CD4-positive, alpha-beta T cell treated with Interleukin-4 for 1 hour (primary cell): ENCODE data around the gene SRSF1.

ENCODE experiments used
- DNase-seq, 2 donors: peaks; one replicate each; pipeline ENCODE4 v3.0.0-alpha.2; 2020 to 2022

SRSF1 gene

DNA sequence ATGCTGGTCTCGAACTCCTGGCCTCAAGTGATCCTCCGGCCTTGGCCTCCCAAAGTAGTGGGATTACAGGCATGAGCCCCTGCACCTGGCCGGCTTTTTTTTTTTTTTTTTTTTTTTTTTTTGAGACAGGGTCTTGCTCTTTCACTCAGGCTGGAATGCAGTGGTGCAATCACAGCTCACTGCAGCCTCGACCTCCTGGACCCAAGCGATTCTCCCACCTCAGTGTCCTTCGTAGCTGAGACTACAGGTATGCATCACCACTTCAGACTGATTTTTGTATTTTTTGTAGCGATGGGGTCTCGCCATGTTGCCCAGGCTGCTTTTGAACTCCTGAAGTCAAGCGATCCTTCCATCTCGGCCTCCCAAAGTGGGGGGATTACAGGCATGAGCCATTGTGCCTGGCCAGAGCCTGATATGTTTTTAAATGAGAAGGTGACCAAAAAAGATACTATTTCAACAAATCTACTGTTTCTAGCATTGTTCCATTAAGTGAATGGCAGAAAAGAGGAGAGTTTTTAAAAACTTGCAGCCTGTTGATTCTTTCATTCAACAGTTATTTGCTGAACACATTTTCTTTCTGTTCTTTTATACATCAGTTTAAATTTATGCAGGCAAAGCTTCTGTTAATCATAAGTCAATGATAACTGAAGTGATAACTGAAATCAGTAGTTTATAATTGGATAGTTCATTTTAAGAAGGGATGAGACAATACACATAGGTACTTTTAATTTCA, 3.2 kb upstream of the SRSF1 start:
- no peak for DNase-seq

DNA sequence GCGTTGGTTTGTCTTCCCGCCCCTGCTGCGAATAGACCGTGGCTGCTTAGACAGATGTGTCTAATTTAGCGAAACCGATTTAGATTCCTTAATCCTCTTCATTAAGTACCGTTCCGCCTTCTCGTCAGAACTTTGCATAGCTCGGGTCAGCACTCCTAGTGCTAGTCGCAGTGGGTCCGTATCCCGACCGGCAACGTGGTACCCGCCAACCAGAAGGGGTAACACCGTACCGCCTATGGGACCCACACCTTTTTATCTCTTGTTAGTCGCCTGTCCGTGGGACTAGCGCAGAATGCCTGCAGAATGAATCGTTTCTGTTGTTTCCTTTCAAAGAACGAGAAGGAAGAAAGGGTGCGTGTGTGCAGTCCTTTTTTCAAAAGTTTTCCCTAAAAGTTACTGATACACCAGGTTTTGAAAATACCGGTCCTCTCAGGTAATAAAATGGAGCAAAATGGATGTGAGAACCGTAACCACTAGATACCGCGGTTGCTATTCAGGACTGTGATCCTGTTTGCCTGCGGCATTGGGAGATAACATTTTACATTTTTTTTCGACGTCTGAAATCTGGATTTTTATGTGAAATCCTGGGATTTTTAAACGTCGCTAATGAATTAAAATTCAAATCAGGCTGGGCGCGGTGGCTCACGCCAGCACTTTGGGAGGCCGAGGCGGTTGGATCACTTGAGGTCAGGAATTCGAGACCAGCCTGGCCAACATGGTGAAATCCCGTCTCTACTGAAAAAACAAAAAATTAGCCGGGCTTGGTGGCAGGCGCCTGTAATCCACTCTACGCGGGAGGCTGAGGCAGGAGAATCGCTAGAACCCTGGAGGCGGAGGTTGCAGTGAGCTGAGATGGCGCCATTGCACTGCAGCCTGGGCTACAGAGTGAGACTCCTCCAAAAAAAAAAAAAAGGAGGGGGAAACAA, 998 bp upstream of the SRSF1 start:
- DNase-seq, result no peak

DNA sequence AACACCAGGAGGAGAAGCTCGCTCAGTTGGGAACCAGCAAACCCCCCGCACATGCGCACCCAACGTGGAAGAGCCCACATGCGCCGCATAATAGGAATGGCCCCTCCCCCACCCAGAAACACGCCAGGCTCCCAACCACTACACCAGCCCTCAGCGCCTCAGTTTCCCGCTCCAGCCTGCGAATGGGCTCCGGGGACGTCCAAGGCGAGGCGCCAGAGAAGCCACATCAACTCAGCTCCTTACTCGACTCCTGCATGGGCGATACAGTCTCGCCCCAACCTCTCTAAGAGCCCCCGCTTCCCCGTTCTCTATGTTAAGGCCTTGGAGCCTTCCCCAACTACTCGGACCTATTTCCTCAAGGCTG, 504 bp downstream of the SRSF1 start:
- peak; percentile 59 to 62 for DNase-seq

DNA sequence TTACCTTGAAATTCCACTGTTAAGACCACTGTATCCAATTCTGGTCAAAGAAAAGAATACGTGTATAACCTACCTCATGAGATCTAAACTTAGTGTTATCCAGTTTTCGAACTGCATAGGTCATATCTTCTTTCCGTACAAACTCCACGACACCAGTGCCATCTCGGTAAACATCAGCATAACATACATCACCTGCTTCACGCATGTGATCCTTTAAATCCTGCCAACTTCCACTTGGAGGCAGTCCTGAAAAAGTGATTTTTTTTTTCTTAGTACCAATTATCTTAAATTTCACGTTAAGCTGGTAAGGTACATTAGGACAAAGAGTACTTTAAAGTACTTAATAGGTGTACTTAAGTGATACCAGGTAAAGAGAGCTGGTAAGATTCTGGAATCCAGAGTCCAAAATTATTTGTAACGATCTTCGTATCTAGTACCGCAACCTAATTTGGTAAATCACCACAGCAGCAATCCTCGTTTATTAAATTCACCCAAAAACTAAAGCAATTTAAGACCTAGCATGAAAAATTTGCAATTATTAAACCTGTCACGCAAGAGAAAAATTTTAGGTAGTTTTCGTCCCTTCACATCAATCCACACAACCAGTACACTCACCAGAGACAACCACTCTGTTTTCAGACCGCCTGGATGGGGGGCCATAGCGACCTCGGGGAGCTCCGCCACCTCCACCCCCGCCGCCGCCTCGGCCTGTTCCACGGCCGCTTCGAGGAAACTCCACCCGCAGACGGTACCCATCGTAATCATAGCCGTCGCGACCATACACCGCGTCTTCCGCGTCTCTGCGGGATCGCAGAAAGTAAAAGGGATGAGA, 1.1 kb downstream of the SRSF1 start:
- no peak for DNase-seq

DNA sequence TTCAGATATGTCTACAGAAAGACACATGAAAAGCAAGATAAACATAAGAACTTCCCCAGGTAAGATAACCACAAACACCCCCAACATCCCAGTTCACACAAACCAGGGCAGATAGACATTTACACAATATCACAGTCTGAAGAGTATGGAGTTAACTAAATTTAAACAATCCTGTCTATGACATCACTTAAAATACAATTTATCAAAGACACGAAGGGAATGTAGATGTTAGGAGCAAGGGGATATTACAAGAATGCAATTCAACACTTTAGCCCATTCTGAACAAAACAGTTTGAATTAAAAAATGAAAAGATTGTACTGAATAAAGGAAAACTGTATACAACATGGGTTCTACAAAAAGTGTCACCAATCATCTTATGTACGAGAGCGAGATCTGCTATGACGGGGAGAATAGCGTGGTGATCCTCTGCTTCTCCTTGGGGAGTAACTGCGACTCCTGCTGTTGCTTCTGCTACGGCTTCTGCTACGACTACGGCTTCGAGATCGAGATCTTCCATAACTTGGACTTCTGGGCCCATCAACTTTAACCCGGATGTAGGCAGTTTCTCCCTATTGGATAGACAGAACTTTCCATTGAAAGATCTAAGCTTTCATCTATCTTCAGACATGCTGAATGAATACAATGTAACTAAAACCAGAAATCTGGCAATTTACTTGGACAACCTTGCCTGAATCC, 1.9 kb downstream of the SRSF1 start:
- DNase-seq, result no peak

DNA sequence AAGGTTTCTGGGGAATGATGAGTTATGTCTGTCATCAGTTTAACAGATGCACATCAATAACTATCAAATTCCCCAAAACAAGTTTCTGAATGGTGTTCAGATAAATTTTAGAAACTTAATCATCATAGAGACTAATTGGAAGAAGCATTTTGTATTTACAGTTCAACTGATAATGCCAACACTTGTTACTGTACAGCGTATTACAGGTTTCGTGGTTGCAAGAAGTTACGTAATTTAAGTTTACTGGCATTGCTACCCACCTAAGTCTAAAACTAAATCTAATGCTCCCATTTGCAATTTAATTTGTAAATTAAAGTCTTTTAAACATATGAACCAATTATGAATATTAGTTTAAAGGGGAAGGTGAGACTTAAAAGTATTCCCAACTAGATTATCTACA, 3.0 kb downstream of the SRSF1 start:
- no peak for DNase-seq

DNA sequence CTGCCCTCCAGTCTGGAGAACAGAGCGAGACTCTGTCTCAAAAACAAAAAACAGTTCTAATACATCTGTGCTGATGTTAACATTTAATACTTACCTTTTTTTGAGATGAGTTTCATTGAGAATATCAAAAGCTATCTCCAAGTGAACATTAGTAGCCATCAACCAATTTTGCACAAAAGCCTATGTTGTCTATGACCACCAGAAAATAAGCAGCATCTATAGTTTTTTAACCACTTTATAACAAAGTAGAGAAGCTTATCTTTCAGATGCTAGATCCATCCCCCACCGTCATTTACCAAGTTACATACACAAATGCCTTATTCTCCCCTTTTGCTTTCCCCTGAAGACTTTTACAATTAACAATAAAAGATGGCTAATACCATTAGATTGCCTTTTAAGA, 4.1 kb downstream of the SRSF1 start:
- no peak for DNase-seq

DNA sequence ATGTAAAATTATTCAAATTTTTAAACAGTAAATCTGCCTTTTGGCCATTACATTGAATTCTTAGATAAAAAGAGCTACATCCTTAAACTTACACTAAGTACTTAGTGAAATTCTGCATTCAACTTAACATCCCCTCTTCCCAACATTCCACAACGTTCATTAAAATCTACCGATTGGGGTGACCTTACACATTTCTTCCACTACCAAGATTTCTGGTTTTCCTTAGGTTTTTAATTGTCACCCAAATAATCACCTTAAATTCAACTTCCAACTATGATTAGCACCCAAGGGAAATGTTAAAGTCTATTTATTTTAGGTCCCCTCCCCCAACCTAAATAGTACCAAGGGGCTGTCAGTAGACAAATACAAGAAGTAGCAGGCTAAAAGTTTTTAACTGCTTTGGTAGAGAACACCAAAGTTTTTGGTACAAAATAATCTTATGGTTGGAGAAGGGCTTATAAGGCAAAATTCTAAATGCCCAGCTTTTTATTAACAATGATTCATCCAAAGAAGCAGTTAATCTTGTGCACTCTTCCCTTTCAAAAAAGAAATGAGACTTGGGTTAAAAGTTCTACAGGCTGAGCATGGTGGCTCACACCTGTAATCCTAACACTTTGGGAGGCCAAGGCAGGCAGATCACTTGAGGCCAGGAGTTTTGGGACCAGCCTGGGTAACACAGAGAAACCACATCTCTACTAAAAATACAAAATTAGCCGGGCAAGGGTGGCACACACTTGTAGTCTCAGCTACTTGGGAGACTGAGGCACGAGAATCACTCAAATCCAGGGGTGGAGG, 4.7 kb downstream of the SRSF1 start:
- DNase-seq, result no peak

DNA sequence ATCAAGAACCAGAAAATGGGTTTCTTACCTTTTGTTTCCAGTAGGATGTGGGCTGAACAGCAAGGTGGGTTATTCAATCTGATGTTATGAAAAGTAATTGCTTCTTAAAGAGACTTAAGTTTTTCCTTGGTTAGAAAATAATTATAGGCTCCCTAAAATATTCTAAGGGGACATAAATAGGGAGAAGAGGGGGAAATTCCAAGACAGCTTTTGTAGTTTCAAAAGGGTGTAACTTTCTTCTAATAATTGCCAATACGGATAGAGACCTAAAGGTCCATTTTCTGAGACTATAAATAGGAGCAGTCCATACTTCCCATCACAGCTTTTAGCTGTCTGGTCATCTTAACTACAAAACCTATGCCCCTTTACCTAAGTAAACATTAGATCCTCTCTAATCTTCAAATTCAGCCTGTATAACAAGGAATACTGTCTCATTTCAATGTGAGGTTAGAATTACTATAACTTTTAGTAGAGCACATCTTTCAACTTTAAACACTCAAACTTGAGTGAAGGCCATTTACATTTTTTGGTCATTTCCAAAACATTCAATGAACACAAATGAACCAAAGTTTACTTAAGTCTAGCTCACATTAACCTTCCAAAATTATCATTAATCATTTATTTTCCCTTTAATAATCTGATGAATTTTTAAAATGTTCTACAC, 5.5 kb downstream of the SRSF1 start:
- DNase-seq, result no peak

DNA sequence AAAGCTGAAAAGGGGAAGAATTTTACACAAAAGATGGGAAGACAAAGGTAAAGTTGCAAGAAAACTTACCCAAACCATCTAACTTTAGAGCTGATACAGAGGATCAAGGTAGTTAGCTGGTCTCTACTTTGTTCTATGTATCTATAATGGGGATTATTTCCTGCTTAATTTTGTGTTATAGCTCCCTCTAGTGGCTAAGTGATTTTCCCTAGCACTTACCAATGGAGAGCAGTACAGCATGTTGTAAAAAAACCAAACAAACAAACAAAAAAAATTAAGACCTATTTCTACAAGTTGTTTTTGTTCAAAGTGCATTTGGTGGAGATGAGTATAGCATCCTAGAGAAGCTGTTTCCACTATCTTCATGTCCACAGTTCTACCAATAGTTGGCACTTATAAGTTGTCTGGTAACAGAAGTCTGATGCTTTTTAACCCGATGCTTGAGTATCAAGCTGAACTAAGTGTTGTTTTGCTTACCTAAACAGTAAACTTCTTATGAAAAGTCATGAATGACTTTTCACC, 7.5 kb downstream of the SRSF1 start:
- DNase-seq, result peak in 1 of 2 donors; percentile 86

DNA sequence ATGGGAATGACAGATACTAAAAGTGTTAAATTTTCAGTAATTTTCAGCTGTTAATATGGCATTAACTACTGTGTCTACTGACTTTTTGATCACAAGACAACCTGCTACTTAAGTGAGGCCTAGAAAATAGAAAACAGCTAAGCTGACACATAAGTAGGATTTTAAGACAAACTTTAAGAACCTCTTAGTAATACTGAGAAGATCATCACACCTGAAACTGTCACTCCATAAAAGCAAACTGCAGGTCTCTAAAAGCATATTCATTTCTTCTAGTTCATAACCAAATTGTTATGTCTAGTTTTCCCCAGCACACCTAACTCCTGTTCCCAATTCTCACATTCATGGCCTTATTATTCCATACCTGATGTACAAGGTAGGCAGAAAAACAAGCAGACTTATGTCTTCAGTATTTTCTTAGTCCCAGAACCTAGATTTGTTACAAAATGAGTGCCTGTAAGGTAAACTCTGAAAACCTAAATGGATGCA, 8.0 kb downstream of the SRSF1 start:
- DNase-seq, result no peak

DNA sequence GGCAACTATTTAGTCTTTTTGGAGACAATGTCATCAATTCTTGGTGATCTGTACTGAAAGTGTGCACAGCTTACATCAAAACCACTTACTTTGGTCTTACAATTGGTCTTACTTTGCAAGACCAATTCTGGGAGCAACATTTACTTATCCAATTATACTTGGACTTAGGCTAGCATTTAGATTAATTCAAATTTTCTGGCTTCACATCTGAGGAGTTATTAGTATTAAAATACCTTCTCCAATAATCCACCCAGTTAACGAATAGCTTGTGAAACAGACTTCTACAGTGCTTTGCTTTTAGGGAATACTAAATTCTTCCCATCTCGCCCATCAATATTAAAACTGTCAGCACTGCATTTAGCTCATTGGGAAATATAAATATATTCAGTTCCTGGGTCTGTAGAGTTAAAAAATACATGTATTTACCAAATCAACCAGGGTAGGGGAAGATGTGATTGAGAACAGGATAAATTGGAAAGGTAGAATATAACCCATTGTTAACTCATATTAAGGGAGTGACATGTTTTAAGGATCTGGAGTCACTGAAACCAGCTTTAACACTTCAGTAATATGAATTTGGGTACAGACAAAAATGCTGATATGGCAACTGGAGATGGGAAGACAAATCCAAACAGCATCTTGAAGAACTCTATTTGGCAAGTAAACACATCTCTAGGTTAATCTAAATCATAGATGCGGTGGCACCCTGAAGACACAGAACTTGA, 9.8 kb downstream of the SRSF1 start:
- DNase-seq, result no peak

DNA sequence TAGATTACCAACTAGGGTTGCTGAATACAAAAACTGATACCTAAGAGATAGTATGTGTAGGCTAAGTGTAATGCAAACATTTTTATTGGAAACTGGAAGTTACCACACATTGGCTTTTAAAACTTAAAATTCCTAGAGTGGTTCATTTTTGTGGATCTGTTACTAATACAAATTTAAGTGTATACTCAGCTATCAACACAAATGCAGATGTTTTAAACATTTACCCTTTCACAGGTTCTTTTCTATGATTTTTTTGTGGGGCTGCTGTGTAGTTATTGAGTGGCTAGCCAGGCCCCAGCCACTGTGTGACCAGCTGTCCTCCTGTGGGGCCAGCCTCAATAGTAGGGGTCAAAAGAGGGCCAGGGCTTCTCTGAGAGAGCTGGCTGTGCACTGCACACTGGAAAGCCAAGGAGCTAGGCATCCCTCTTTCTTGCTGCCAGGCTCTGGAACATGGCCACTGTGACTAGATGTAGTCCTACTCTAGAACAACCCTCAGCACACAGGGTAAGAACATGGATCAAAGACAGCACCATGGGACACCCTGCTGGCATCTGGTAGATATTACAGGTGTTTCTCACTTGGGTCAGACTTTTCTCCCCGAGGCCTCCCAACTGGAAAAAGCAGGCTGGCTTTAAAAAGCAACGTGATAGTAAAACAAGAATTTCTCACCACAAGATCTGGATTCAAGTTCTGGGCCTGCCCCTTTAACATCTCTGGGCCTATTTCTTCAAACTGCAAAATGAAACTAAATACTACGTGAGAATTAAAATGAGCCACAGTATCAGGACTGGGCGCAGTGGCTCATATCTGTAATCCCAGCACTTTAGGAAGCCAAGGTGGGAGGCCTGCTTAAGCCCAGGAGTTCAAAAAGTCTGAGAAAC, 11.7 kb downstream of the SRSF1 start:
- DNase-seq, result peak; percentile 69 to 76

DNA sequence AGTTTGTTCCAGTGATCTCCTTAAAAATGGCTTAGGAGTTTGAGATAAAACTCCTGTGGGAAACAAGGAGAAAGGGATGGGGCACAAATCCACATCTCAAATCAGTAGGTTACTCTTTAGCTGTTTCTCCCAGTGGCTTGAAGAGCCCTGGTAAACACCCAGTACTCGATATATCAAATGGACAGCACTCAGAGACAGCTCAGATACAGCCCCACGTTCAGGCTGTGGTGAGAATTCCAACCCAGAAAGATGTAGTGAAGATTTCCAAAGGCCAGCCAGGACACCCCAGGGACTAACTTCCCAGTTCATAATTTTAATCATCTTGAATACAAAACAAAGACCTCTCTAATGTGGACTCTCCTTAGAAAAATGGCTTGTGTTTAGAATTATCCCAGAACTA, 12.6 kb downstream of the SRSF1 start:
- no peak for DNase-seq

DNA sequence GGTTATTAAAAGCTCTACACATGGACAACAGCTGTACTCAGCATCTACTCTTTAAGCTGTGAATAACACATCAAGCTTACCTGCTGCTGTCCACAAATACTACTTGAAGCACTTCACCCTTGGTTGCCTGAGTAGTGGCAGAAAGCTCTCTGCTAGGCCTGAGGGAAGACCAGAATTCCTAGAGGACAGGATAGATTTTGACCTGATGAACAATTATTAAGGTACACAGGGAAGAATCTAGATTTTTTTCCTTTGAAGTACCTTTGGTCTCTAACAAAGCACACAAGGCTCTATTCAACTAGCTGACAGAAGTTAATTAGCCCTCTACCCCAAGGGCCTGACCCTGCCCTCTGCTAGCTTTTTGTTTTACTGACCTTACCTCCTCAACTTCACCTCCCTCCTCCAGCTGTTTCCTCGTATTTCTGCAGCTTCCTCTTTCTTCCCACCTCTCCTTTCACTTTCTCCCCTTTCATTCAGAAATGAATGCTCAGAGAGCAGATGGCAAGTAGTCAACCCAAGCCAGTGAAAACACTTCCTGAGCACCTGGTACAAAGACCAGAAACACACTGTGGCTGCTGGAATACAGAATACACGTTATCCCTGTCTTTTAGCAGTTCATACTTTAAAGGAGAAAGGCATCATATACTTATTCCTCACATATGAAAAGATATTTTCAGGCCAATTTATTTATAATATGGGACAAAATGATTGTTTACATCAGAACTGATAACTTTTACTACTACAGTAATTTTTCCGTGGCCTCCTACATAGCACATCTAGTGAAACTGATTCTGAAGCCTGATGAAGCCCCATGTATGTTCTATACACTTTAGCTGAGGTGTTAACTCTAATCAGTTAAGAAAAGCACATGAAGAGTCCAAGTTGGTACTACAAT, 13.3 kb downstream of the SRSF1 start:
- no peak for DNase-seq

DNA sequence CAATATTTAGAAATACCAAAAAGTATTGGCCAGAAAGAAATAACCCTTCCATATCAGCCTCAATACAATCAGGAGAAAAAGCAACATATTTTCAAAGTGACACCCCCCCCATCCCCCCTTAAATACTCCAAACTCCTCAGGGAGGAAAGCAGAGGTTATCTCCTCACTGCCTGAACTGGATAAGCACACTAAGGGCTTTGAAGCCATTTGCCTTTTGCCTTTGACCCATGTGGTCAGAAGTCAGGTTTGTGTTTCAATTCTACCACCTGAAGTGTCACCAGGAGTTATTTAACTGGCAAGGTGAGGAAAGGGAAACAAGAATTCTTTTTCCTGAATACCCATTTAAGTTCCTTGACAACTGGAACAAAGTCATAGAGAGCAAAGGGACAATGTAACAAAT, 15.5 kb downstream of the SRSF1 start:
- no peak for DNase-seq

DNA sequence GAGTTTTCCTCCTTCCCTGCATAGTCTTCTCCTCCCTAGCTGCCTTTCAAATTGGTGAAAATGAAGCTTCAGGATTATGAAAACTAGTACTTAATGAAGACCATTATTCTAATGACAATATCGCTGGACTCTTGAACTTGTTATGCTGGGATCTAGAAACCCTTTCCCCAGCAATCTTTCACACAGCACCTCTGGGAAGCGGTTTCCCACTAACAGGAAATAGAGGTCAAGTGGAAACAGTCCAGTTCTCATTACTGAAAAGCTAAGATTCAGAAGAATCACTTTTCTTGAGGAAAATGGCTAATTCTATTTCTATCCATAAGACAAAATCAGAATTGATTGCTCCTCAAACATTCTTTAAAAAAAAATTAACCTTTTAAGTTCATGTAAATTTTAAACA, 17.0 kb downstream of the SRSF1 start:
- DNase-seq, result no peak
